NCI-H146 treated with DMSO at 0.1 percent for 48 hours (cell line): ENCODE data around the gene PHF24.
"Not testable (repeated sequence)": the region's sequence is repeated elsewhere in the genome, so short reads cannot be mapped to it uniquely, and the experiment has no call there.

Experiments used
- DNase-seq: peaks from one replicate; lab custom pipeline; 2025; ENCODE audit not compliant: unreplicated experiment; lab: John Stamatoyannopoulos, UW

The PHF24 gene

DNA sequence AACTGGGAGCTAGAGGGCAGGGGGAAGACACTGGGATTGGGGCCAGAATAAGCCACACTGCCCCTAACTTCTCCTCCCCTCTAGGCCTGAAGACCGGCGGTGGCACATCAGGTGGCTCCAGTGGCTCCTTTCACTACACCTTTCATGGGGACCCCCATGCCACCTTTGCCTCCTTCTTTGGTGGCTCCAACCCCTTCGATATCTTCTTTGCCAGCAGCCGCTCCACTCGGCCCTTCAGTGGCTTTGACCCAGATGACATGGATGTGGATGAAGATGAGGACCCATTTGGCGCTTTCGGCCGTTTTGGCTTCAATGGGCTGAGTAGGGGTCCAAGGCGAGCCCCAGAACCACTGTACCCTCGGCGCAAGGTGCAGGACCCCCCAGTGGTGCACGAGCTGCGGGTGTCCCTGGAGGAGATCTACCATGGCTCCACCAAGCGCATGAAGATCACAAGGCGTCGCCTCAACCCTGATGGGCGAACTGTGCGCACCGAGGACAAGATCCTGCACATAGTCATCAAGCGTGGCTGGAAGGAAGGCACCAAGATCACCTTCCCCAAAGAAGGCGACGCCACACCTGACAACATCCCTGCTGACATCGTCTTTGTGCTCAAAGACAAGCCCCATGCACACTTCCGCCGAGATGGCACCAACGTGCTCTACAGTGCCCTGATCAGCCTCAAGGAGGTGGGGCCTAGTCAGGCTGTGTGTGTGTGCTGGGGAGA, 38.3 kb downstream of the PHF24 start:
- no peak for DNase-seq

DNA sequence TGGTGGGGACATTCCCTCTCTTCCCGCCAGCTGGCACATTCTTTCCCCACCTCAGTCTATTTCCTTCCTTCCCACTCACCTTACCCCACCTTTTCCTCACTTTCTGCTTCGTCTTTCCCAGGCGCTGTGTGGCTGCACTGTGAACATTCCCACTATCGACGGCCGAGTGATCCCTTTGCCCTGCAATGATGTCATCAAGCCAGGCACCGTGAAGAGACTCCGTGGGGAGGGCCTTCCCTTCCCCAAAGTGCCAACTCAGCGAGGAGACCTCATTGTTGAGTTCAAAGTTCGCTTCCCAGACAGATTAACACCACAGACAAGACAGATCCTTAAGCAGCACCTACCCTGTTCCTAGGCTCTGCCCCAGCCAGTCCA, 38.8 kb downstream of the PHF24 start:
- DNase-seq: no peak

DNA sequence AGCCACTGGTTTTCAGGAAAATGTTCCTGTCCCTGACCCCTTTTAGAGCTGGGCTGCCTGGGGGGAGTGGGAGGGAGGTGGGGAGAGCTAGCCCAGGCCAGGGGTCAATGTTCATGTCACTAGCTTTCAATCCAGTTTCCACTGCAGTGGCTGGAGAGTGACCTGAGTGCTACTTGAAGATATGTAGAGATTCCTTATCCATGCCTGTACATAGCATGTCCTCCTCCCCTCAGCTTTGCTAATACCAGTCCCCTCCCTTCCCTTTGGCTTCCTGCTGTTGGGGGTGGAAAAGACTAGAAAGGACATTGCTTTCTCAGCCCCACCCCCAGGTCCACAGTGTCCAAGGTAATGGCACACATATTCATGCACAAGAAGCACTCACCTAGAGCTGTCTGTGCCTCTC, 39.3 kb downstream of the PHF24 start:
- no peak for DNase-seq

DNA sequence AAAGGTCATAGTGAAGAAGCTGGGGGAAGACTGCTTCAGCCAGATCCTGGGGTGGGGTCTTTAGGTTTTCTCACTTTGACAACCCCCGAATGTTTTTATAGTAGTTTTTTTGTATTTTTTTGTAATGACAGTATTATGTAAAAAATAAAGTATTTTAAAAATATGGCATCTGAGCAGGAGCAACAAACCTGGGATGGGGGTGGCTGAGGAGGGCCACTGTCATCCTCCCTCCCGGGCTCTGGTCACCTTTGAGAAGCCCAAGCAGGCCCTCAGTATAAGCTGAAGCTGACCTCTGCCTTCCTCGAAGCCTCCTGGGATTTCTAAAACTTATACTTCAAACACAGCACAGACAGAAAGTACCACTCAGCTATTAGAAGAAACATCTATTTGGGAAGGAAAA, 40.2 kb downstream of the PHF24 start:
- DNase-seq: no peak

DNA sequence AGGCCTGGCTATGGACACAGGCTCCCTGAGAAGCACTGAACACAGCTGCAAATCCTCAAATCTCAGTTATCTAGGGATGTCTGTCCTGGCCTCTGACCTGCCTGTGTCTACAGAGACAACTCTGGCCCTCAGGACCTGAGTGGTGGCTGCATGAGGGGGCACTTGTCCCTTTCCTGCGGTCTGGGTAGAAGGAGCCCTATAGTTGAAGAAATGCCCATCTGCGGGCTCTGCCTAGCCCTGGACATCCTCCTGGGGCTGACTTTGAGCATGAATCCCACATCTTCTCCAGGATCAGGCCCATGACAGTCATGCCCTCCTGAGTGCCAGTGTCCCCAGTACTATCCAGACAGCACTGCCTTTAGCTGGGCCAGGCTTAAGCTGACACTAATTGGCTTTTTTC, 41.5 kb downstream of the PHF24 start:
- no peak for DNase-seq

DNA sequence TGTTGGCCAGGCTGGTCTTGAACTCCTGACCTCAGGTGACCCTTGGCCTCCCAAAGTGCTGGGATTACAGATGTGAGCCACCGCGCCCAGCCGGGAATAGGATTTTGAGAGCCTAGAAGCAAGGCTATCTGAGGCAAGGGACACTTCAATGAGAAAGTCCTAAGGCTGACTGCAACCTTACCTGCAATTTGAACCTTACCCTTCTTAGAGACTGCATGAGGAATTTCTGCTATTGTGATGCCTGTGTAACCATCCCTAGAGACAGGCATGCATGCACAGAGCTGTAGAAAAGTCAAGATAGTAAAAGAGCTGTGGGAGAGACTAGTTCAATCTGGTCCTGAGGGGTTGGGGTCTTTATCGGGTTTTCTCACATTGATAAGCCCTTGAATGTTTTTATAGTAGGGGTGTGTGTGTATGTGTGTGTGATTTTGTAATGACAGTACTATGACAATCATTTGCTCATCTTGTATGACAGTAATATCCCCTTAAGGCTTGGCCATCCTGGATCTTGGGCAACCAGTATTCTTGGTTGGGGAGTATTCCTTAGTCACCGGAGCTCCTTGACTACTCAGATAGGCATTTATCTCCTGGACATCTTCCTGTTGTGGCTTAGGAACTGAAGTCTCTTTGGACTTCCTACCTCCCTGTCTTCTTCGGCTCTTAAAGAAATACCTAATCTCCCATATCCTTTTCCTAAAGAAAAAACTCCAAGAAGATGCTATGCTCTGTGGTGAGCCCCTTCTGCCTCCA, 42.6 kb downstream of the PHF24 start:
- DNase-seq: no peak

DNA sequence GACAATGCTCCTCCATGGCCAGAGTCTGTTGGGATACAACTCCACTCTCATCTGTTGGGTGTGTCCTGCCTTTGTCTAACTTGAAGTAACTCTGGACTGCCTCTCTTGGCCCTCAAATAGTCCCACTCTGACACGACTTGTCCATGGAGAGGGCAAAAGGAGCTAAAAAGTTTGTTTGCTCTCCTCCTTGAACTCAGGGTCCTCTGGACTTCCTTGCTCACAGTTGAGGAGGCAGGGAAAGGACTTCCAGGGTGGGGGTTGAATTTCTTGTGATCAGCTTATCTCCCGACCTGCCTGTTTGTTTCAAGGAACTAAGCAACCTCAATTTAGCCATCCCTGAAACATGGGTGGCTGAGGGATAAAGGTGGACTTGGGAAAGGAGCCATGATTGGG, 43.2 kb downstream of the PHF24 start:
- no peak for DNase-seq

DNA sequence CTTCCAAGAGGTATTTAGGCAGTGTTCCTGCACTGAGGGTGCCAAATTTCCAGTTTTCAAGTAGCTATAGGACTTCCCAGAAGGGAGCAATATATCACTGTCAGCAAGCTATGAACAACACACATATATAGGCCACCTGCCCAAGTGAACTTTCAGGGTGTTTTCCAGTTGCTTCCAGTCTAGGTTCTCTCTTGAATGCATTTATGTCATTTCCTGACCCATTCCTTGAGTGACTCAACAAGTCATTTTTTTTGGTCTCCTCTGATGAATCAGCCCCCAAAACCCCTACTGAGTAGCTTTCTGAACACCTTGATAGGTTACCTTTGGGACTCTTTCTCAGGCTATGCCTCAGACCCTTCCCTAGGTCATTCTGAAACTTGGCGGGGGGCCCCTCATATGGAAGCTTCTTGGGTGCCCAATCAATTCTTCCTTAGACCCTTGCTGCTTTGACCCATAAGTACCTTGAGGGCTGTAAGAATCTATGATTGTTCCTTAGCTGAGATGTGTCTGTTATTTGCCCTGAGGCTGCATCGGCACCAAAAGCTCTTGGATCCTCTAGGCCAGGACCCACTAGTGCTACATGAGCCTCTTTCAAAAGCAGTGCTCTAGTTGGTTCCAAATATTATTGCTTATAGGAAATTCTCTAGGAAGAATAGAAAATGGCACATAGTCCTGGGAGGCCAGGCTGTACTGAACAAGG, 43.9 kb downstream of the PHF24 start:
- no peak for DNase-seq

DNA sequence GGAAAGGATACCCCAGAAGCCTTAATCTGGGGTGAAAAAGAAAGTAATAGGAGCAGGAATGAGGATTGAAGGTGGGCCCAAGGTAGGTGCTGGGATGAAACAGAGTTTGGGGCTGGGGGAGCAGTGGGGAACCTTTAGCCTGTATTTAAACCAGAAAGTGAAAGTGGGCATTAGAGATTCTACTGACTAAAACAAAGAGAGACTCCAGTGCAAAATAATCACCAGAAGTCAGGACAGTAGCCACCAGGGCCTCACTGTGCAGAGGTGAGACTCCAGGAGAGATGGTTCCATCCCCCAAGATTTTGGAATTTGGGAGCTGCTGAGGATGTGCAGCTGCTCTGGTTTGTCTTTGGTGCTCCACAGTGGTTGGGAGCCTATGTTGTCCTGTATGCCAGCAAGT, 44.5 kb downstream of the PHF24 start:
- DNase-seq: no peak

DNA sequence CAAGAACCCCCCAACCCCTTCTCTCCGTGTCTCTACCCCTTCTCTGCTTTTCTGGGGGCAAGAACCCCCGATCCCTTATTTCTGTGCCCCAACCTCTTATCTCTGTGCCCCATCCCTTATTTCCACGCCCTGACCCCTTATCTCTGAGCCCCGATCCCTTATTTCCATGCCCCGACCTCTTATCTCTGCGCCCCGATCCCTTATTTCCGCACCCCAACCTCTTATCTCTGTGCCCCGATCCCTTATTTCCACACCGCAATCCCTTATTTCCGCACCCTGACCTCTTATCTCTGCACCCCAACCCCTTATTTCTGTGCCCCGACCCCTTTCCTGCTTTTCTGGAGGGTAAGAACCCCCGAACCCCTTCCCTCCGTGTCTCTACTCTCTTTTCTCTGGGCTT, 46.2 kb downstream of the PHF24 start:
- DNase-seq: not testable (repeated sequence)

DNA sequence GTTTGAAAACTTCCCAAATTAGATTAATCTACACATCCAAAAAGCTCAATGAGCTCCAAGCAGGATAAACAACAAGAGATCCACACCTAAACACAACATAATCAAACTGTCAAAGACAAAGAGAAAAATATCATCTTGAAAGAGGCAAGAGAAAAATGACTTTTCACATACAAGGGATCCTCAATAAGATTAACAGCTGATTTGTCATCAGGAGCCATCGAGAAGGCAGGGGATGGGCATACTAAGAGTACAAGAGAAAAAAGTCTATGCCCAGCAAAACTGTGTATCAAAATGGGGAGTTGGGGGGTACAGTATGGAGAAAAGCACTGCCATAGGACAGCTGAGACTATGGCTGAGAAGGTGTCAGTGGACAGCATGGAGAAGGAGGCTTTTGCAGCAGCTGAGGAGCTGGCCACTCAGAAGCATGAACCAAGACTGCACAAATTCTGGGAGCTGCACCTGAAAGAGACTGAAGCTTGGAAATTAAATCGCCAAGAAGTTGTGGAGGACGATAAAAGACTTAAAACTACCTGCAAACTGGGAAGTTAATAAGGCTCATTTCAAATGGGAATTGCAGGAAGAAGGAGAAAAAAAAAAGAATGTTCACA, 52.4 kb downstream of the PHF24 start:
- no peak for DNase-seq

DNA sequence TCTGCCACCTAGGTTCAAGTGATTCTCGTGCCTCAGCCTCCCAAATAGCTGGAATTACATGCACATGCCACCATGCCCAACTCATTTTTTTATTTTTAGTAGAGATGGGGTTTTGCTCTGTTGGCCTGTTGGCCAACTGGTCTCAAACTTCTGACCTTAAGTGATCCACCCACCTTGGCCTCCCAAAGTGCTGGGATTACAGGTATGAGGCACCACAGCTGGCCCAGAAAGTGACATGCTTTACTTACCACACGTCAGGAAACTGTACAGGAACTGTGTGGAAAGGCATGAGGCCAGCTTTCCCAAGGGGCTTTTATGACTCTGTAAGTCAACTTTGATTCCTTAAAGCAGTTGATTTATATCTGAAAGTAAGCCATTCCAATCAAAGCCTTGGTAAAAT, 56.4 kb downstream of the PHF24 start:
- no peak for DNase-seq

DNA sequence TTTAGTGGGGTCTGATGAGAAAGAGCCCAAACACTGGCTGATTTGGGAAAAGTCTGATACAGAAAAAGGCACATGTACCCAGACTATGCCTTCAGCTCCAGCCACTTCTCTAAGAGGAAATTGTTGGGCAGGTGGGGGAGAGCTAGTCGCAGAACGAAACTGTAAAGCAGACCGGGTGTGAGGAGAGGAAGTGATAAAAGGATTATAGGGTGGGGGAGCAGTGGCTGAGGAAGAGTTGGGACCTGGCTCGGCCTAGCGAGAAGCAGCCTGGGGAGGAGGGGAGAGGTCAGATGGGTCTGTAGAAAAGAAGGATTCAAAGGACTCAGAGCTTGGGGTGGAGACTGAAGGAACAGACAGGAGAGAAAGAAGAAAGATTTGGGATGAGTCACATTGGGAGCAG, 65.4 kb downstream of the PHF24 start:
- not testable (repeated sequence) for DNase-seq

DNA sequence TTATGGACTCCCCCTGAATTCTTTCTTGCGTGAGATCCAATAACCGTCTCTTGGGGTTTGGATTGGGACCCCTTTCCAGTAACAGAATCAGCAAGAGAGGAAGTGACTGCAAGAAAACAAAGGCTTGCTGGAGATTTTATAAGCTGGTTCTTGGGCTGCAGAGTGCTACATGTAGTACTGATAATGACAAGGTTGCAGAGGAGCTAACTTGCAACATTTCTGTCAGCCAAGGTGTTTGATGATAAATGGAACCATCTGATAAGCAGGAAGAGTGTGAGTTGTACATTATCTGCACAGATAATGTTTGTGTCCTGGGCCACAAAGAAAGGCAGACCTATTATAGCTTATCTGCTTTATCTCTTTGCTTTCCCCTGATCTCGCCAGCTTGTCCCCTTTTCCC, 68.6 kb downstream of the PHF24 start:
- DNase-seq: no peak

DNA sequence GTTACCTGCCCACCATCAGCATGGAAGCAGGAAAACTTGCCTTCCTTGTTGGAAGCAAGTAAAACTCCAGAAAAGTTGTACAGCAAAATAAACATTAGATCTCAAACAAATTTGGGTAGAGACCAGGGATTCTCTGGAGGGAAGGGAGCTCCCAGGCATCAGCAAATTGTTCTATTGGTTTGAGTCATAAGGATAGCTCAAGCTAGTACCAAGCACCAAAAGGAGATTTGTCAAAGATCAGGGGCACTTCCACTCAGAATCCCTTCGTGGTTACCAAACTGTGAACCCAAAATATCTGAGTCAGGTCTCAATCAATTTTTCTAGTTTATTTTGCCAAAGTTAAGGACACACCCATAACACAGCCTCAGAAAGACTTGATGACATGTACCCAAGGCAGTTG, 69.3 kb downstream of the PHF24 start:
- DNase-seq: no peak

DNA sequence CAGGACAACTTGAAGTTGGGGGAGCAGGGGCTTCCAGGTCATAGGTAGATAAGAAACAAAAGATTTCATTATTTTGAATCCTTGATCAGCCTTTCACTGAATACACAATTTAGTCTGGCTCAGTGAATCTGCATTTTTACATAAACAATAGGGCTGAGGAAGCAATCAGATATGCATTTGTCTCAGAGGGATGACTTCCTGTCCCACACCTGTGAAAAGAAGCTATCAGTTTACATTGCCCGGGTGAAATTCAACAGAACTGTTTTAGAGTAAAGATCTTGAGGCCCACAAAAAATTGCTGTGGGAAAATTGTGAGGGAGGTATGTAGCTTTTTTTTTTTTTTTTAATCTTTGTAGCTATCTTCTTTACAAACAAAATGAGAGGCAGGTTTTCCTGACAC, 69.8 kb downstream of the PHF24 start:
- DNase-seq: no peak

DNA sequence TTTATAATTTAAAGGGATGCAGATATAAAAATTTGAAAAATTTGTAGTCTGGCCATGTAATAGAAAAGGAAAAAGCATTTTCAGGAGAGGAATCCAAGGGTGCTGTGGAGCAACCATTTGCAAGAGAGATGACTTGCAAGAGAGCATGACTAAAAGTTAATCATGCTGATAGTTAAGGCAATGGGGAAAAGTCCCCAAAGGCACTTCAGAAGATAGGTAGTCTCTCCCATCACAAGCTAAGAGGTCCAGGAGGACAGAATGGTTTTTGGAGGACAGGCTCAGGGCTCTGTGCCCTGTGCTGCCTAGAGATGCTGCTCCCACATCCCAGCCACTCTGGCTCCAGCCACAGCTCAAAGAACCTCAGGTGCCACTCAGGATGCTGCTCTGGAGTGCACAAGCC, 70.3 kb downstream of the PHF24 start:
- DNase-seq: no peak

DNA sequence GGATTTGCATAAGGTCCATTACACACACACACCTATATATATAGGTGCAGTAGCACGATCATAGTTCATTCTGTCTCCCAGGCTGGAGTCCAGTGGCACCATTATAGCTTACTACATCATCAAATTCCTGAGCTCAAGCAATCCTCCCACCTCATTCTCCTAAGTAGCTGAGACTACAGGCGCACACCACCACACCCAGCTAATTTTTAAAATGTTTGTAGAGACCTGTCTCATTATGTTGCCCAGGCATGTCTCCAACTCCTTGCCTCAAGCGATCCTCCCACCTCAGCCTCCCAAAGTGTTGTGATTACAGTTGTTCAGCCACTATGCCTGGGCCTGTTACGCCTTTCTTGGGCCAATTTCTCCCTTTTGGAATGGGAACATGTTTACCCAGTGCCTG, 71.2 kb downstream of the PHF24 start:
- no peak for DNase-seq

DNA sequence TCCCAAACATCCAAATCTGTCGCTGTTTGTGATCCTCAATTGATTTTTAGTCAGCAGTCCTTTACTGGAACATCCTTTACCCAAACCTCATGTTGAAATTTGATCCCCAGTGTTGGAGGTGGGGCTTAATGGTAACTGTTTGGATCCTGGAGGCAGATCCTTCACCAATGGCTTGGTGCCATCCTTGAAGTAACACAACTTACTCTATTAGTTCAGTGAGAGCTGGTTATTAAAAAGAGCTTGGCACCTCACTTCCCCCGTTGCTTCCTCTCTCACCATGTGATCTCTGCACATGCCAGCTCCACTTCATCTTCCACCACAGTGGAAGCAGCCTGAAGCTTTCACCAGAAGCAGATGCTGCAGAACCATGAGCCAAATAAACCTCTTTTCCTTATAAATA, 71.8 kb downstream of the PHF24 start:
- no peak for DNase-seq
